Activated CD8-positive, alpha-beta memory T cell treated with anti-CD3 and anti-CD28 coated beads for 36 hours (primary cell): ENCODE data around the gene HSFX2. TPM values are rescaled to one million over a fixed set of nuclear protein-coding genes. Genes with fewer than 3 reads are reported as not detected.
"Not testable (repeated sequence)": the region's sequence is repeated elsewhere in the genome, so short reads cannot be mapped to it uniquely, and the experiment has no call there.

Source experiments
- CTCF ChIA-PET: fragments of 350-600 bp; sonication (Branson Sonifier 250); formaldehyde crosslinking; loops from one replicate; lab custom pipeline; 2021; ENCODE audit warnings: antibody characterized with exemption; lab: Charles Lee
- POLR2A ChIA-PET: fragments of 350-600 bp; sonication (Branson Sonifier 250); formaldehyde crosslinking; loops from one replicate; lab custom pipeline; 2021; ENCODE audit warnings: antibody characterized with exemption; lab: Charles Lee
- total RNA-seq, 2 experiments: library from RNA; stranded (reverse); gene quantifications; one replicate each; pipeline ENCODE4 v1.2.3, GENCODE V29; 2021

HSFX2 gene, protein sequence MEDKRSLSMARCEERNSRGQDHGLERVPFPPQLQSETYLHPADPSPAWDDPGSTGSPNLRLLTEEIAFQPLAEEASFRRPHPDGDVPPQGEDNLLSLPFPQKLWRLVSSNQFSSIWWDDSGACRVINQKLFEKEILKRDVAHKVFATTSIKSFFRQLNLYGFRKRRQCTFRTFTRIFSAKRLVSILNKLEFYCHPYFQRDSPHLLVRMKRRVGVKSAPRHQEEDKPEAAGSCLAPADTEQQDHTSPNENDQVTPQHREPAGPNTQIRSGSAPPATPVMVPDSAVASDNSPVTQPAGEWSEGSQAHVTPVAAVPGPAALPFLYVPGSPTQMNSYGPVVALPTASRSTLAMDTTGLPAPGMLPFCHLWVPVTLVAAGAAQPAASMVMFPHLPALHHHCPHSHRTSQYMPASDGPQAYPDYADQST
- total RNA-seq: under 1 TPM in 1 of 2 experiments, not detected in 1; 0.30 TPM

DNA sequence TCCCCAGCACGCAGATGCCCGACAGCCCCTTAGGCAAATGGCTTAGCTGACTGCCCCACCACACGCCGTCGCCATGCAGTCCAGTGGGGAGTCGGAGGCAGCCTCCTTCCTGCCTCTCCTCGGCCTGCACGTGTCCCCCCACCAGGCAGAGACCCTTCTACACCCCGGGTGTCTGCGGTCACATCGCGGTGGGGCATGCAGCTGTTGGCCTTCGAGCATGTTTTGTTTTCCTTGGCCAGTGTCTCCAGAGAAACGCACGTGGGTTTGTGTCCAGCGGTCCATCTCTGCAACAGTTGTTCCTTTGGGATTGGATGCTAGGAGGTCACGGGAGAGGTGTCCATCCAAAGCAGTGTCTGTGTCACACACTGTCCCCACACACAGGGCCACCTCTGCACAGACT is at the start of gene HSFX2:
Gene HSFX2, minus strand, starts transcription at position 101 of the 400 bp plus-strand sequence. CDS start 614 bp downstream, outside the sequence.
- POLR2A ChIA-PET, CTCF ChIA-PET: not testable (repeated sequence)

- CTCF ChIA-PET: no interaction called here
- POLR2A ChIA-PET: no interaction called here
Observed at GRCh38 chrX:149643496-149643895, 48.4 kb upstream of the HSFX2 start.

- POLR2A ChIA-PET: no interaction called here
- CTCF ChIA-PET: no interaction called here
Observed at GRCh38 chrX:149641835-149642234, 46.7 kb upstream of the HSFX2 start.

- POLR2A ChIA-PET: no interaction called here
Observed at GRCh38 chrX:149641432-149641831, 46.3 kb upstream of the HSFX2 start.

DNA sequence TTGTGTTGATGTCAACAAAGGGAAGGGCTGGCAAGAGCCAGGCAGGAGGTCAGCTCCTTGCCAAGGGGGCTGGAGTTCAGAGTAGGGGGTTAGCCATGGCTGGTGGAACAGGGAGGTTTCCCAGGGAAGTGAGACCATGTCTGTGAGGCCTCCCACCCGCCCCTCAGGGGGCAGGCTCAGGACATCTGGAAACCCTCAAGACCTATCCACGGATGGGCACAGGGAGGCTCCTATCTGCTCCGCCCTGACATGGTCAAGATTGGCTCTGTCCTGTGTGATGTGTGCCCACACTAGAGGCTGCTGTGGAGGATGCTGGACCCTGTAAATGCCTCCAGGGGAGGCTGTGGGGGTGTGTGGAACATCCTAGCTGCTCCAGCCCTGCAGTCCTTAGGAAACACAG is 44.5 kb upstream of the HSFX2 start:
- ChIA-PET CTCF (no interaction called here), POLR2A (no interaction called here)

More at GRCh38 chrX:149641432-149641831, 46.3 kb upstream of the HSFX2 start:
- CTCF ChIA-PET: no interaction called here

GRCh38 chrX:149638860-149639259 is 43.7 kb upstream of the HSFX2 start:
- POLR2A ChIA-PET: no interaction called here

GRCh38 chrX:149633511-149633910 is 38.4 kb upstream of the HSFX2 start:
- POLR2A ChIA-PET: no interaction called here
- CTCF ChIA-PET: no interaction called here

More at GRCh38 chrX:149638860-149639259, 43.7 kb upstream of the HSFX2 start:
- CTCF ChIA-PET: no interaction called here

DNA sequence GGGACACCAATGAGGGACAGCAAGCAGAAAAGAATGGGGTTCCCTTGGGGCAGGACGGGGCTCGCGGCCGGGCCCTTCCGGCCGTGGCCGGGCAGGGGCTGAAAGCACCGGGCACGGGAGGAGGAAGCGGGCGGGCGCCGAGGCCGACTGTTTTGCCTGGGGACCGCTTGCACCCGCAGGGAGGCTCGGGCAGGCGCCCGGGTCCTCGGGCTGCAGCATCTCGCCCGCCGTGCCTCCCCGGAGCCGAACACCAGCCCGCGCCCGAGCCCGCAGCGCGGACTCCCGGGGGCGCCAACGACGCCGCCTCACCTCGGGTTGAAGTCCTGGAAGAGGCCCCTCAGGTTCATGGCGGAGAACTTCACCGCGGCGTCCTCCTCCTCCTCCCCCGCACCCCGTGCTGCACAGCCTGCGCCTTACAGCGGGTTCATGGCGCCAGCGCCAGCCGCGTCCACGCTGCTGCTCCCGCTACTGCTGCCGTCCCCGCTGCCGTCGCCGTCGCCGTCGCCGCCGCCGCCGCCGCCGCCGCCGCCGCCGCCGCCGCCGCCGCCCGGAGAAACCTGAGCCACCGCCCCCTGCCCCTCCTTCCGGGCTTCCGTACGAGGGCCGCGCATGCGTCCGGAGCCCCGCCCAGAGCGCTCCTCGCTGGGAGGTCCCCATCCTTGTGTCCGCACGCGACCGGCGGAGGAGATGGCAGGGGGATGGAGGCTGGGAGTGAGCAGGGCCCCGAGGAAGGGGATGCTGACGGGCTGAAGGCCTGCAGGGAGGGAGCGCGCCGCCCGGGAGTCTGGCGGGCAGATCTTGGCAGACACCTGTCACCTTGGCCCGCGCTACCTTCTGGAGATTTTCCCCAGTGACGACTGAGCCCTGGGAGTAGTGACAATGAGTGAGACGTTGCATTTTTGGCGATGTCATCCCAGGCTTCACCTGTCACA is 36.4 kb upstream of the HSFX2 start, which contains the start of gene TMEM185A:
Gene TMEM185A, minus strand, starts transcription at position 559 of the 932 bp plus-strand sequence. Its CDS starts 212 bp downstream, at position 347.
- CTCF ChIA-PET: no interaction called here
- POLR2A ChIA-PET: no interaction called here

- CTCF ChIA-PET: no interaction called here
- POLR2A ChIA-PET: no interaction called here
Observed at GRCh38 chrX:149630681-149631233, 35.6 kb upstream of the HSFX2 start.

GRCh38 chrX:149629730-149630387 is 34.7 kb upstream of the HSFX2 start:
- CTCF ChIA-PET: no interaction called here
- POLR2A ChIA-PET: no interaction called here

GRCh38 chrX:149628768-149629167 is 33.7 kb upstream of the HSFX2 start:
- ChIA-PET POLR2A (no interaction called here), CTCF (no interaction called here)

DNA sequence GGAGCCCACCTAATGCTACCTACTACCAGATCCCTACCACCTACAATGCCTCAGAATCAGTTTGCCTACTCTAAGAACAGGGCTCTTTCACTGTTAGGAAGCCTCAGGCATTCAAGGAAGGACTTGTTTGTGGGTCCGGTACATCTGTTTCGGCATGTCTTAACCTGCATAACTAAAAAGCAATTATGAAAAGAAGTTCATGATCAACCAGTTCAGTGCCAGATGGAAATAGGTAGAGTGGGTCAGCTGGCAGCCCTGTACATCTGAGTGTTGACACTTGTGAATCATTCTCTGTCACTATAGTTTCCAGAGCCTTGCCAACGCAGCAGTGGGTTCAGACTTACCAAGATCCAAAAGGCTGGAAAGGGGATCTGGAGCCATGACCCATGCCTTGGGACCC is 33.2 kb upstream of the HSFX2 start:
- ChIA-PET CTCF (no interaction called here), POLR2A (no interaction called here)

DNA sequence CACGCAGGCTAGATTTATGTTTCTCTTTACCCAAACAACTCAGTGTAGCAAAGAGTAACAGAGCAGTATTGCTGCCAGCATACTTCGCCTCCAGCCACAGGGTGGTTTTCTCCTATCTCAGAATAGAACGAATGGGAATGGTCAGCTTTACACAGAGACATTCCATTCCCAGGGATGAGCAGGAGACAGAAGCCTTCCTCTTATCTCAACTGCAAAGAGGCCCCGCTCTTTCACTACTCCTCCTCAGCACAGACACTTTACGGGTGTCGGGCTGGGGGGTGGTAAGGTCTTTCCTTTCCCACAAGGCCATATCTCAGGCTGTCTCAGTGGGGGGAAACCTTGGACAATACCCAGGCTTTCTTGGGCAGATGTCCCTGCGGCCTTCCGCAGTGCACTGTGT is 31.7 kb upstream of the HSFX2 start:
- POLR2A ChIA-PET, CTCF ChIA-PET: not testable (repeated sequence)

DNA sequence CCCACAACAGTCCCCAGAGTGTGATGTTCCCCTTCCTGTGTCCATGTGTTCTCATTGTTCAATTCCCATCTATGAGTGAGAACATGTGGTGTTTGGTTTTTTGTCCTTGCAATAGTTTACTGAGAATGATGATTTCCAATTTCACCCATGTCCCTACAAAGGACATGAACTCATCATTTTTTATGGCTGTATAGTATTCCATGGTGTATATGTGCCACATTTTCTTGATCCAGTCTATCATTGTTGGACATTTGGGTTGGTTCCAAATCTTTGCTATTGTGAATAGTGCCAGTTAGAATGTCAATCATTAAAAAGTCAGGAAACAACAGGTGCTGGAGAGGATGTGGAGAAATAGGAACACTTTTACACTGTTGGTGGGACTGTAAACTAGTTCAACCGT is 24.5 kb upstream of the HSFX2 start:
- POLR2A ChIA-PET, CTCF ChIA-PET: not testable (repeated sequence)

DNA sequence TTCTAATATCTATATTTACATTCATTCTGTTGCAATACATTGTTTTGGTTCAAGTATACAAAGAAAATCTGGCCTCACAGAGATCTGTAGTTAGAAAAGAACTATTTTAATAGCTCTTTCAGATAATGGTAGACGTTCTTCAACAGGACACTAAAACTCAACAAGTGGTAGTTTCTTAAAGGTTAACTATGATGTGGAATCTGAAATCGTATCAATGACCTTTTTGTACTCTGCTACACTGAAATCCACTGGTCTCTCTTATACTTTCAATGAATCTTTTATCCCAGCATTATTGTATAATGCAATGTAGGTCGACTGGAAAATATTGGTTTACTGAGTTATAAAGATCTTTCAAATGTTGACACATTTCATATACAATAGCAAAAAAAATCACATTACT is 23.8 kb upstream of the HSFX2 start:
- ChIA-PET CTCF (no interaction called here), POLR2A (no interaction called here)

DNA sequence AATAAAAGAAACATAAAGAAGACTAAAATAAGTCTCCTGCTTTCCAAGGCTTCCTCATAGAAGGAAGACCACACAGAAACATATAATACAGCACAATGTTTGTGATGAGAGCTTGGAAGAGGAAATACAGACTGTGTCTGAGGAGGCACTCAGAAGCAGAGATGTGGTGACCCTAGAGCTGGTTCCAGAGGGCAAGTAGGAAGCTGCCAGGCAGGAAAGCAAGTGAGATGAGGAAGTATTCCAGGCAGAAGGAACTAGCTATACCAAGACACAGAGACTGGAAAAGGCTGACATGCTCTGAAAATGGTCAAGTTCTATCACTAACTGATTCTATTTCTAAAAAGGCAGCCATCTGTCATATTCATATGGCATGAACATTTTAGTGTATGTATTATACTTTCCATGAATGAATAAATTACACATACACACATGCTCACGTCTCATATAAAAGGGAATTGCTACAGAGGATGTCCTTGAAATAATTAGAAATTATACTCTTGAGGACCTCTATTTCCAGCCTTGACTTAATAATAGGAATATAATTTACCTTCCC is 16.6 kb upstream of the HSFX2 start:
- ChIA-PET CTCF (no interaction called here), POLR2A (no interaction called here)

DNA sequence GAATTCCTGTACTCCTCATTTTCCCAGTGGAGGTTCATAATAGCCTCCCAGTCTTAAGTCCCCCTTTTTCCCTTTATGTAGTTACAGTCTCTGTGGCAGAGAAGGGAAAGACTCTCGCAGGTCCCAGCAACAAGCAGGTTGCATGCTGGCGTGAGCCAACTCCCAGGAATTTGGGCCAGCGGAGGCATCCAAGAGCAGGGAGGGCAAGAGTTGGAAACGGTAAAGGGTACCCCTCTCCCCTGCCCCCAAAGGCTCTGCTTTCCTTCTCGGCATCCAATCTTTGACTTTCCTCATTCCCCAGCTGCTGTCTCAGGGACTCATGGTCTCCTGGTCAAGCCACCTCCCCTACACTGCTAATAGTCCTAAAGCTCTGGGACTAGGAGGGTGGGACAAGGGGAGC is 15.4 kb upstream of the HSFX2 start:
- ChIA-PET POLR2A (no interaction called here), CTCF (no interaction called here)

DNA sequence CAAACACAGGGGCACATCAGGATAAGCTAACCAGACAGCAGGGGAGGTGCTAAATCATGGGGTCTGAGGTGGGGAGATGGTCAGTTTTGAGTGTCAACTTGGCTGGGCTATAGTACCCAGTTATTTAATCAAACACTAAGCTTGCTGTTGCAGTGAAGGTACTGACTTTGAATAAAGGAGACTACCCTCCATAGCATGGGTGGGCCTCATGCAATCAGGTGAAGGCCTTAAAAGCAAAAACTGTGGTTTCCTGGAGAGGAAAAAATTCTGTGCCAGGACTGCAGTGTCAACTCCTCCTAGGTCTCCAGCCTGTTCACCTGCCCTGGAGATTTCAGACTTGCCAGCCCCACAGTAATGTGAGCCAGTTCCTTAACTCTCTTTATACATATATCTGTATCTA is 12.6 kb upstream of the HSFX2 start:
- ChIA-PET POLR2A (no interaction called here), CTCF (no interaction called here)

DNA sequence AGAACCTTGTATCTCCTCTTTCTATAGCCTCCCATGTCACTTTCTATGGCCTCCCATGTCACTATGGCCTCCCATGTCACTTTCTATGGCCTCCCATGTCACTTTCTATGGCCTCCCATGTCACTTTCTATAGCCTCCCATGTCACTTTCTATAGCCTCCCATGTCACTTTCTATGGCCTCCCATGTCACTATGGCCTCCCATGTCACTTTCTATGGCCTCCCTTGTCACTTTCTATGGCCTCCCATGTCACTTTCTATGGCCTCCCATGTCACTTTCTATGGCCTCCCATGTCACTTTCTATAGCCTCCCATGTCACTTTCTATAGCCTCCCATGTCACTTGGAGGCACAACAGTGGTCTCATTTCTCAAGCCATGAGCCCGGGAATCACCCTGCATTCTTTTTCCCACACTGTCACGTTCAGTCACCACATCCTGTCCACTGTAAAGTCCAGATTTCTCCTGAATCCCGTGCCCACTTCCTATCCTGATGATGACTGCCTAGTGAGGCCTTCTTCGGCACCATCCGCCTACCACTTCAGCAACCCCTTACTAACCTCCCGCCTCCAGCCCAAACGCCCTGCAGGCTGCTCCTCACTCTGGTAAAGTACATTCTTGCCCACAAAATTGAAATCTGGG is 10.3 kb upstream of the HSFX2 start:
- CTCF ChIA-PET, POLR2A ChIA-PET: not testable (repeated sequence)
